Body of pancreas (tissue), 4 donors: Measurements from ENCODE around the gene LTBR.

ENCODE experiments used
- CTCF ChIP-seq, 7 experiments: fragments of 450-650 bp in 4 of 7; fragments of 200-600 bp in 3 of 7; sonication (generic) in 3 of 7; IDR thresholded peaks; one replicate each; pipeline ENCODE4 v1.5.1; 2016 to 2019; ENCODE audit warnings: antibody characterized with exemption in 7 of 7
- POLR2A ChIP-seq, 3 donors: fragments of 450-650 bp; IDR thresholded peaks; one replicate each; pipeline ENCODE4 v1.6.1; 2016; ENCODE audit warnings: antibody characterized with exemption in 3 of 3, mild to moderate bottlenecking in 2 of 3

GRCh38 chr12:6418796-6419195, 34.8 kb downstream of the LTBR start:
- TF ChIP-seq CTCF (IDR thresholded peaks at IDR 0.05), result no peak
- no peak for TF ChIP-seq POLR2A (IDR thresholded peaks at IDR 0.05)
